ENCODE data around the gene KDM3B. TPM values are rescaled to one million over a fixed set of nuclear protein-coding genes. Genes with fewer than 3 reads are reported as not detected.
A peak's percentile ranks its signal among the peaks of the same experiment; 100 is the strongest.

KDM3B gene
- polyA plus RNA-seq, 1 of the 3 experiments (the other 2 are of a cell fraction) = 22.4 TPM

- Histone ChIP-seq H3K27me3 (ENCODE audit: insufficient read depth) (no peaks in the 10 kb centered on the region), H3K27ac (ENCODE audit: low read depth in 2 of 2, low read length in 1 of 2) (no peak overlapping the region), H3K4me2 (no peak overlapping the region), H3K9ac (no peak overlapping the region), H3K9me2 (no peaks in the 10 kb centered on the region), H3K36me3 (replicated peaks in 1 of 2; ENCODE audit: control insufficient read depth in 1 of 2, insufficient read depth in 2 of 2, low read length in 1 of 2) (peaks cover 0 to 13% of the 10 kb centered on the region in 2 experiments), H2AFZ (ENCODE audit: low read depth) (no peak overlapping the region), H3K79me2 (ENCODE audit: insufficient read depth) (peaks cover 12% of the 10 kb centered on the region; the same call in 1 of the 2 replicates), H3K4me1 (ENCODE audit: control insufficient read depth in 1 of 2, insufficient read depth in 2 of 2, low read depth in 1 of 2, low read length in 1 of 2) (peaks cover 9 to 13% of the 10 kb centered on the region in 2 experiments; a peak in 1 of 4 replicates), H3K4me3 (ENCODE audit: low read depth in 2 of 2, low read length in 1 of 2) (no peak overlapping the region), H3K9me3 (no peaks in the 10 kb centered on the region), H3F3A (replicated peaks; ENCODE audit: insufficient read depth) (peaks cover 34% of the 10 kb centered on the region), H4K20me1 (ENCODE audit: insufficient read depth) (peaks cover 37% of the 10 kb centered on the region)
- TF ChIP-seq, protein P1, sequence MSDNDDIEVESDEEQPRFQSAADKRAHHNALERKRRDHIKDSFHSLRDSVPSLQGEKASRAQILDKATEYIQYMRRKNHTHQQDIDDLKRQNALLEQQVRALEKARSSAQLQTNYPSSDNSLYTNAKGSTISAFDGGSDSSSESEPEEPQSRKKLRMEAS (IDR thresholded peaks at IDR 0.05; ENCODE audit: low read depth) = no peak
- TF ChIP-seq POLR2AphosphoS5 (IDR thresholded peaks at IDR 0.05; ENCODE audit: low read depth, low read length) (no peak; the same call in 1 of the 2 replicates), RAD21 (IDR thresholded peaks at IDR 0.05; ENCODE audit: low read length) (no peak), JUND (IDR thresholded peaks at IDR 0.05) (no peak), YY1 (IDR thresholded peaks at IDR 0.05; ENCODE audit: low read depth) (no peak), RCOR1 (IDR thresholded peaks at IDR 0.05; ENCODE audit: low read length) (no peak), NFIC (IDR thresholded peaks at IDR 0.05; ENCODE audit: borderline replicate concordance) (no peak), MXI1 (IDR thresholded peaks at IDR 0.05; ENCODE audit: low read depth, low read length) (no peak), ELF1 (IDR thresholded peaks at IDR 0.05) (no peak), TEAD4 (IDR thresholded peaks at IDR 0.05; ENCODE audit: borderline replicate concordance, insufficient read depth) (no peak)
- TF ChIP-seq, protein P2, sequence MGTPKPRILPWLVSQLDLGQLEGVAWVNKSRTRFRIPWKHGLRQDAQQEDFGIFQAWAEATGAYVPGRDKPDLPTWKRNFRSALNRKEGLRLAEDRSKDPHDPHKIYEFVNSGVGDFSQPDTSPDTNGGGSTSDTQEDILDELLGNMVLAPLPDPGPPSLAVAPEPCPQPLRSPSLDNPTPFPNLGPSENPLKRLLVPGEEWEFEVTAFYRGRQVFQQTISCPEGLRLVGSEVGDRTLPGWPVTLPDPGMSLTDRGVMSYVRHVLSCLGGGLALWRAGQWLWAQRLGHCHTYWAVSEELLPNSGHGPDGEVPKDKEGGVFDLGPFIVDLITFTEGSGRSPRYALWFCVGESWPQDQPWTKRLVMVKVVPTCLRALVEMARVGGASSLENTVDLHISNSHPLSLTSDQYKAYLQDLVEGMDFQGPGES (IDR thresholded peaks at IDR 0.05; ENCODE audit: low read depth, low read length) = no peak
- TF ChIP-seq, protein P3, sequence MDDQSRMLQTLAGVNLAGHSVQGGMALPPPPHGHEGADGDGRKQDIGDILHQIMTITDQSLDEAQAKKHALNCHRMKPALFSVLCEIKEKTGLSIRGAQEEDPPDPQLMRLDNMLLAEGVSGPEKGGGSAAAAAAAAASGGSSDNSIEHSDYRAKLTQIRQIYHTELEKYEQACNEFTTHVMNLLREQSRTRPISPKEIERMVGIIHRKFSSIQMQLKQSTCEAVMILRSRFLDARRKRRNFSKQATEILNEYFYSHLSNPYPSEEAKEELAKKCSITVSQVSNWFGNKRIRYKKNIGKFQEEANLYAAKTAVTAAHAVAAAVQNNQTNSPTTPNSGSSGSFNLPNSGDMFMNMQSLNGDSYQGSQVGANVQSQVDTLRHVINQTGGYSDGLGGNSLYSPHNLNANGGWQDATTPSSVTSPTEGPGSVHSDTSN (IDR thresholded peaks at IDR 0.05) = no peak
- ChIA-PET CTCF (interaction anchor here (1.0 to 3.6 kb wide), 3 partner anchors 11 to 34 kb away, joined by 6 to 14 read pairs (median 7); no protein-coding TSS in a partner anchor), POLR2A (no interaction called here)
- peak; percentile 39 for DNase-seq
- WGBS (ENCODE audit: low lambda C conversion rate) = 74% methylated on average over 6 of the region's 8 CpGs
Measured at GRCh38 chr5:138469540-138470321, 117.2 kb downstream of the KDM3B start.

DNA sequence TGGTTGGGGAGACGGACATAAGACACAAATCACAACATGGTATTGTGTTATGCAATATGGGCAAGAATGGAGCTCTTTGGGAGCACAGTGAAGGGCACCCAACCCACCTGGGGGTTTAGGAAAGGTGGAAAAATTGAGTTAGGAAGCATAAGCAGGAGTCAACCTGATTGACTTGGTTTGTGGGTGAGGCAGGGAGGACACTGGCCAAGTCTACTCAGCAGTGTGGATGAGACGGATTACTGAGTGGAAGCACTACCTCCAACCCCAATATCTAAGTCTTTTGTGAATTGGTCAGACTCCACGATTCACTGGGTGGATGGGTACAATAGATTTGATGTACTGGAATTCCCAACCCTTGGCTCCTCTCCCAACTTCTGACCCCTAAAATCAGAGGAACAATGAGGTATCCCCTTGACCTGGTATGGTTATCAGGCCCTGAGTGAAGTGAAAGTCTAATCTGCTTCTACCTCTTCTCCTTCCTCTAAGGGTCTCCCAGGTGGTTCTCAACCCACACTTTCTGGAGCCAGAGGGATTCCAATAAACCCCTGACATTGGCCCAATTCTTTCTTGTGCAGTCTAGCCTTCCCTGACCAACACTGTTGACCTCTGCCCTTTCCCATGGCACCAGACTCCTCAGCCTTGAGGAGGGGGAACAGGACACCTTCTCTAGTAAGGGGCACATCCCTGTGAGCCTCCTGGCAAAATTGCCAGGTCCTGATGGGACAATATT is 118.0 kb downstream of the KDM3B start:
- Histone ChIP-seq H3K27me3 (ENCODE audit: insufficient read depth) (no peaks in the 10 kb centered on the region), H3K36me3 (replicated peaks in 1 of 2; ENCODE audit: control insufficient read depth in 1 of 2, insufficient read depth in 2 of 2, low read length in 1 of 2) (peaks cover 0 to 13% of the 10 kb centered on the region in 2 experiments), H2AFZ (ENCODE audit: low read depth) (no peak overlapping the region), H3K79me2 (ENCODE audit: insufficient read depth) (peaks cover 12% of the 10 kb centered on the region; the same call in 1 of the 2 replicates), H3K9me3 (no peaks in the 10 kb centered on the region), H3K4me3 (ENCODE audit: low read depth in 2 of 2, low read length in 1 of 2) (no peak overlapping the region), H3K9me2 (no peaks in the 10 kb centered on the region), H3K9ac (no peak overlapping the region), H3K4me1 (ENCODE audit: control insufficient read depth in 1 of 2, insufficient read depth in 2 of 2, low read depth in 1 of 2, low read length in 1 of 2) (peaks cover 9 to 13% of the 10 kb centered on the region in 2 experiments; a peak in 1 of 4 replicates), H4K20me1 (ENCODE audit: insufficient read depth) (peaks cover 37% of the 10 kb centered on the region), H3F3A (replicated peaks; ENCODE audit: insufficient read depth) (peaks cover 34% of the 10 kb centered on the region), H3K4me2 (no peak overlapping the region), H3K27ac (ENCODE audit: low read depth in 2 of 2, low read length in 1 of 2) (no peak overlapping the region)
- POLR2A ChIA-PET = no interaction called here
- CTCF ChIA-PET = interaction anchor here (2.1 to 3.6 kb wide), 2 partner anchors 21 to 33 kb away, joined by 7 to 14 read pairs; no protein-coding TSS in a partner anchor
- WGBS (ENCODE audit: low lambda C conversion rate) = 91% methylated on average over 3 of the region's 3 CpGs
- DNase-seq = peak; percentile 31
- no peak for TF ChIP-seq EP300 (IDR thresholded peaks at IDR 0.05; ENCODE audit: borderline replicate concordance in 1 of 2, low read depth in 1 of 2, low read length in 1 of 2)
- TF ChIP-seq, protein P4, sequence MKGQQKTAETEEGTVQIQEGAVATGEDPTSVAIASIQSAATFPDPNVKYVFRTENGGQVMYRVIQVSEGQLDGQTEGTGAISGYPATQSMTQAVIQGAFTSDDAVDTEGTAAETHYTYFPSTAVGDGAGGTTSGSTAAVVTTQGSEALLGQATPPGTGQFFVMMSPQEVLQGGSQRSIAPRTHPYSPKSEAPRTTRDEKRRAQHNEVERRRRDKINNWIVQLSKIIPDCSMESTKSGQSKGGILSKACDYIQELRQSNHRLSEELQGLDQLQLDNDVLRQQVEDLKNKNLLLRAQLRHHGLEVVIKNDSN (IDR thresholded peaks at IDR 0.05; ENCODE audit: borderline replicate concordance, low read depth) = no peak
- TF ChIP-seq ZBTB33 (IDR thresholded peaks at IDR 0.05; ENCODE audit: borderline replicate concordance, low read depth) = no peak
- TF ChIP-seq SIN3A (IDR thresholded peaks at IDR 0.05; ENCODE audit: borderline replicate concordance, low read depth, low read length) = no peak
- TF ChIP-seq YY1 (IDR thresholded peaks at IDR 0.05; ENCODE audit: low read depth) = no peak
- TF ChIP-seq, protein P3 (IDR thresholded peaks at IDR 0.05) = no peak
- TF ChIP-seq RCOR1 (IDR thresholded peaks at IDR 0.05; ENCODE audit: low read length) = no peak
- no peak for TF ChIP-seq TEAD4 (IDR thresholded peaks at IDR 0.05; ENCODE audit: borderline replicate concordance, insufficient read depth)
- no peak for TF ChIP-seq POLR2AphosphoS5 (IDR thresholded peaks at IDR 0.05; ENCODE audit: low read depth, low read length)

Data from SK-N-SH (cell line).